DOHH2 (cell line): ENCODE data around the gene GFOD2.

Source experiments
- CTCF ChIP-seq: fragments of 200-600 bp; sonication (generic); IDR thresholded peaks from one replicate; pipeline ENCODE4 v1.5.1; 2014; ENCODE audit warnings: antibody characterized with exemption, mild to moderate bottlenecking, low read depth, low read length; ENCODE audit not compliant: poor library complexity, severe bottlenecking
- EZH2phosphoT487 ChIP-seq: fragments of 200-600 bp; sonication (generic); IDR thresholded peaks from 2 replicates; pipeline ENCODE4 v1.6.1; 2017; ENCODE audit warnings: borderline replicate concordance, mild to moderate bottlenecking, antibody characterized with exemption, low read length, moderate library complexity, mixed read lengths

- TF ChIP-seq CTCF = no peak
- no peak for TF ChIP-seq EZH2phosphoT487
These were observed 21.3 kb upstream of the GFOD2 start for GRCh38 chr16:67740391-67740790.
